Endometrial microvascular endothelial cells (primary cell): ENCODE measurements around the gene TMEM271. TPM values are rescaled to one million over a fixed set of nuclear protein-coding genes. Genes with fewer than 3 reads are reported as not detected.

Experiments
- in situ Hi-C: cut with HindIII; loops from 2 replicates; pipeline ENCODE4 v1.10.0; 2017; ENCODE audit warnings: low sequenced_read_pairs, low pct_unique_long_range_greater_than_20kb; ENCODE audit errors: inconsistent ontology term
- total RNA-seq: library from RNA; depleted of rRNA; stranded (reverse); fragments of >200 nt; gene quantifications from one replicate; pipeline ENCODE4 v1.2.3, GENCODE V29; 2015; ENCODE audit errors: inconsistent ontology term

TMEM271 gene
- total RNA-seq, result not detected

GRCh38 chr4:576245-576821, at the start of gene TMEM271:
TMEM271 (minus strand) TSS chr4:576295; CDS start chr4:576062, 233 bp downstream.
- in situ Hi-C loops, result no loop called here

GRCh38 chr4:625631-626161, 49.6 kb upstream of the TMEM271 start:
- in situ Hi-C loops, result no loop called here

- in situ Hi-C loops, result no loop called here
Measured at GRCh38 chr4:624705-625590, 48.9 kb upstream of the TMEM271 start, which contains the start of gene PDE6B. PDE6B (plus strand) TSS chr4:625573; CDS start chr4:625627, 54 bp downstream.

- in situ Hi-C loops, result no loop called here
Measured at GRCh38 chr4:623914-624566, 47.9 kb upstream of the TMEM271 start.

GRCh38 chr4:622996-623913, 47.2 kb upstream of the TMEM271 start:
- in situ Hi-C loops, result no loop called here

GRCh38 chr4:622071-622995, 46.2 kb upstream of the TMEM271 start:
- in situ Hi-C loops, result no loop called here

- in situ Hi-C loops, result no loop called here
Measured at GRCh38 chr4:621296-622070, 45.4 kb upstream of the TMEM271 start.

GRCh38 chr4:620851-621261, 44.8 kb upstream of the TMEM271 start:
- in situ Hi-C loops, result no loop called here

GRCh38 chr4:620201-620600, 44.1 kb upstream of the TMEM271 start:
- in situ Hi-C loops, result no loop called here

- in situ Hi-C loops, result no loop called here
Measured at GRCh38 chr4:617644-618641, 41.8 kb upstream of the TMEM271 start.

GRCh38 chr4:616911-617643, 41.0 kb upstream of the TMEM271 start:
- in situ Hi-C loops, result no loop called here

GRCh38 chr4:616091-616490, 40.0 kb upstream of the TMEM271 start:
- in situ Hi-C loops, result no loop called here

GRCh38 chr4:613126-613525, 37.0 kb upstream of the TMEM271 start:
- in situ Hi-C loops, result no loop called here

GRCh38 chr4:612749-613125, 36.6 kb upstream of the TMEM271 start:
- in situ Hi-C loops, result no loop called here

- in situ Hi-C loops, result no loop called here
Measured at GRCh38 chr4:612052-612748, 36.1 kb upstream of the TMEM271 start.
